ENCODE measurements around the gene EEFSEC.

DNA sequence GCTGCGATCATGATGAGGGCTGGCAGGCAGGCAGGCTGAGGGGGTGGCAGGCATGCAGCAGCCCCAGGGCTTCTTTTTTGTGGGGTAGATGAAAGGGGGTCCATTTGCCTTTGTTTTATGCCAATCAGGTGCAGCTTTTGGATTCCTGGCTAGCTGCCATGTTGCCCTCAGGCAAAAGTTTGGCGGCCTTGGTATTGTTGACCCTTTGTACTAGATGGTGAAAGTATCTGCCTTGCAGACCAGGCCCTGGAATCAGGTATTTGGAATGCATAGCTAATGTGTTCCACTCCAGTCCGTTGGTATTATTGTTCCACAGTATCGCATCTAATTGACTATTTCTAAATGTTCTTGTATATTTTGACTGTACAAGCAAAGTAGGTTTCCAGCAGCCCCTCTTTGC, 35.0 kb downstream of the EEFSEC start:
- TF ChIP-seq, protein P1, sequence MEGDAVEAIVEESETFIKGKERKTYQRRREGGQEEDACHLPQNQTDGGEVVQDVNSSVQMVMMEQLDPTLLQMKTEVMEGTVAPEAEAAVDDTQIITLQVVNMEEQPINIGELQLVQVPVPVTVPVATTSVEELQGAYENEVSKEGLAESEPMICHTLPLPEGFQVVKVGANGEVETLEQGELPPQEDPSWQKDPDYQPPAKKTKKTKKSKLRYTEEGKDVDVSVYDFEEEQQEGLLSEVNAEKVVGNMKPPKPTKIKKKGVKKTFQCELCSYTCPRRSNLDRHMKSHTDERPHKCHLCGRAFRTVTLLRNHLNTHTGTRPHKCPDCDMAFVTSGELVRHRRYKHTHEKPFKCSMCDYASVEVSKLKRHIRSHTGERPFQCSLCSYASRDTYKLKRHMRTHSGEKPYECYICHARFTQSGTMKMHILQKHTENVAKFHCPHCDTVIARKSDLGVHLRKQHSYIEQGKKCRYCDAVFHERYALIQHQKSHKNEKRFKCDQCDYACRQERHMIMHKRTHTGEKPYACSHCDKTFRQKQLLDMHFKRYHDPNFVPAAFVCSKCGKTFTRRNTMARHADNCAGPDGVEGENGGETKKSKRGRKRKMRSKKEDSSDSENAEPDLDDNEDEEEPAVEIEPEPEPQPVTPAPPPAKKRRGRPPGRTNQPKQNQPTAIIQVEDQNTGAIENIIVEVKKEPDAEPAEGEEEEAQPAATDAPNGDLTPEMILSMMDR (IDR thresholded peaks at IDR 0.05) = no peak
- no peak for TF ChIP-seq ZFX (IDR thresholded peaks at IDR 0.05; ENCODE audit: borderline replicate concordance)
